ENCODE results near the gene DAGLA. TPM values are rescaled to one million over a fixed set of nuclear protein-coding genes. Genes with fewer than 3 reads are reported as not detected.

The DAGLA gene
- total and polyA plus RNA-seq, 2 of the 13 experiments (the other 11 are each of a cell fraction or from before 2014, with no cell fraction given) = 2.6 to 3.9 TPM

GRCh38 chr11:61702701-61703312 is 22.6 kb downstream of the DAGLA start (continued):
- TF ChIP-seq, protein P1, sequence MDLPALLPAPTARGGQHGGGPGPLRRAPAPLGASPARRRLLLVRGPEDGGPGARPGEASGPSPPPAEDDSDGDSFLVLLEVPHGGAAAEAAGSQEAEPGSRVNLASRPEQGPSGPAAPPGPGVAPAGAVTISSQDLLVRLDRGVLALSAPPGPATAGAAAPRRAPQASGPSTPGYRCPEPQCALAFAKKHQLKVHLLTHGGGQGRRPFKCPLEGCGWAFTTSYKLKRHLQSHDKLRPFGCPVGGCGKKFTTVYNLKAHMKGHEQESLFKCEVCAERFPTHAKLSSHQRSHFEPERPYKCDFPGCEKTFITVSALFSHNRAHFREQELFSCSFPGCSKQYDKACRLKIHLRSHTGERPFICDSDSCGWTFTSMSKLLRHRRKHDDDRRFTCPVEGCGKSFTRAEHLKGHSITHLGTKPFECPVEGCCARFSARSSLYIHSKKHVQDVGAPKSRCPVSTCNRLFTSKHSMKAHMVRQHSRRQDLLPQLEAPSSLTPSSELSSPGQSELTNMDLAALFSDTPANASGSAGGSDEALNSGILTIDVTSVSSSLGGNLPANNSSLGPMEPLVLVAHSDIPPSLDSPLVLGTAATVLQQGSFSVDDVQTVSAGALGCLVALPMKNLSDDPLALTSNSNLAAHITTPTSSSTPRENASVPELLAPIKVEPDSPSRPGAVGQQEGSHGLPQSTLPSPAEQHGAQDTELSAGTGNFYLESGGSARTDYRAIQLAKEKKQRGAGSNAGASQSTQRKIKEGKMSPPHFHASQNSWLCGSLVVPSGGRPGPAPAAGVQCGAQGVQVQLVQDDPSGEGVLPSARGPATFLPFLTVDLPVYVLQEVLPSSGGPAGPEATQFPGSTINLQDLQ (CRISPR knock-in tag; IDR thresholded peaks at IDR 0.05) = no peak
- TF ChIP-seq ZNF605 (CRISPR knock-in tag; IDR thresholded peaks at IDR 0.05) = no peak
- no peak for TF ChIP-seq TEAD2 (CRISPR knock-in tag; IDR thresholded peaks at IDR 0.05)
- no peak for TF ChIP-seq NFKBIZ (CRISPR knock-in tag; IDR thresholded peaks at IDR 0.05)
- no peak for TF ChIP-seq NFAT5 (CRISPR knock-in tag; IDR thresholded peaks at IDR 0.05)
